ENCODE results near the gene HTRA3.

GRCh38 chr4:8274066-8274652, 4.6 kb downstream of the HTRA3 start:
- TF ChIP-seq, protein P1, sequence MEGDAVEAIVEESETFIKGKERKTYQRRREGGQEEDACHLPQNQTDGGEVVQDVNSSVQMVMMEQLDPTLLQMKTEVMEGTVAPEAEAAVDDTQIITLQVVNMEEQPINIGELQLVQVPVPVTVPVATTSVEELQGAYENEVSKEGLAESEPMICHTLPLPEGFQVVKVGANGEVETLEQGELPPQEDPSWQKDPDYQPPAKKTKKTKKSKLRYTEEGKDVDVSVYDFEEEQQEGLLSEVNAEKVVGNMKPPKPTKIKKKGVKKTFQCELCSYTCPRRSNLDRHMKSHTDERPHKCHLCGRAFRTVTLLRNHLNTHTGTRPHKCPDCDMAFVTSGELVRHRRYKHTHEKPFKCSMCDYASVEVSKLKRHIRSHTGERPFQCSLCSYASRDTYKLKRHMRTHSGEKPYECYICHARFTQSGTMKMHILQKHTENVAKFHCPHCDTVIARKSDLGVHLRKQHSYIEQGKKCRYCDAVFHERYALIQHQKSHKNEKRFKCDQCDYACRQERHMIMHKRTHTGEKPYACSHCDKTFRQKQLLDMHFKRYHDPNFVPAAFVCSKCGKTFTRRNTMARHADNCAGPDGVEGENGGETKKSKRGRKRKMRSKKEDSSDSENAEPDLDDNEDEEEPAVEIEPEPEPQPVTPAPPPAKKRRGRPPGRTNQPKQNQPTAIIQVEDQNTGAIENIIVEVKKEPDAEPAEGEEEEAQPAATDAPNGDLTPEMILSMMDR (IDR thresholded peaks at IDR 0.05; ENCODE audit: low read depth, low read length): no peak
- TF ChIP-seq EZH2phosphoT487 (IDR thresholded peaks at IDR 0.05; ENCODE audit: low read depth): no peak
